Measurements from ENCODE around the gene EHBP1.
"Not testable (repeated sequence)": the region's sequence is repeated elsewhere in the genome, so short reads cannot be mapped to it uniquely, and the experiment has no call there.

EHBP1 gene

DNA sequence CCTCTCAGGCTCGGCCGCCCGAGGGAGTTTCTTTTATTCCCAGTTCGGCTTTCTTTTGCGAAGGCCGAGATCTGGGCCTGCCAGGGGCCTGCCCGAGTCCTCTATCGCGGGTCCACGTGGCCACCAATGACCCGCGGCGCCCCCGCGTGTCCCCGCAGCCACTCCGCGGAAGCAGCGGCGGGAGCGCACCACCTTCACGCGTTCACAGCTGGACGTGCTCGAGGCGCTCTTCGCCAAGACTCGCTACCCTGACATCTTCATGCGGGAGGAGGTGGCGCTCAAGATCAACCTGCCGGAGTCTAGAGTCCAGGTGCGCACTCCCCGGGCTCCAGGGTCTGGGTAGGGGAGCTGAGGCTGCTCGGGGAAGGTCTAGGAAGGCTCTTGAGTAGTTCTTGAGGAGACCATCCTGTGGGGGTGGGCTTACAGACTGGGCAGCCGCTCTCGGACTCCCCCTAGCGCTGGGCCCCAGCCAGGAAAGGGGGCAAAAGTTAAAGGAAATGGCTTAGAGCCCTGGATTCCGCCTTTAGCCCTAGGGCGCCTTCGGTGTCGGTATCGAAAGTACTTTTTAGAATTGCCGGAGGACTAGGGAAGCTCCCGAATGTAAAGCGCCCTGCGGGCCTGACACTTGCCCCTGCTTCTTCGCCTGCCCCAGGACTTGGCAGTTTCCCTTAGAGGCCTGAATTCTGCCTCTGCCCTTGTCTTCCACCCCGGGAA is 348.5 kb downstream of the EHBP1 start:
- no peak for DNase-seq

DNA sequence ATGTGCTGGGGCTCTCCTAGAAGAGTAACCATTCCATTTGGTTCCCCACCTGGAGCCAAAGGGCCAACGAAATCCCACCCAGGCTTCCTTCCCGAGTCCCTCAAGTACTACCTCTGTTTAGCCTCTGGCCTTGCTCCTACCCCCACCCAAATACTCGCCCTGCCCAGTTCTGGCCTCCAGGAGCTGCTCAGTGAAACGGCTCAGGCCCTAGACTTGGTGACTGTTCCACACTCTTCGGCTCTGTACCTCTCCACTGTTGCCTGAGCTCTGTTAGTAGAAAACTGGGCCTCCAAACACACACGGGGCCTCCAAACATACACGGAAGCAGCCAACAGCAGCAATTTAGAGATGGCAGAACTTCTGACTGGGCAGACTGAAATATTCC is 349.3 kb downstream of the EHBP1 start:
- no peak for DNase-seq

GRCh38 chr2:63055226-63056106 is 350.0 kb downstream of the EHBP1 start:
- DNase-seq, result no peak

DNA sequence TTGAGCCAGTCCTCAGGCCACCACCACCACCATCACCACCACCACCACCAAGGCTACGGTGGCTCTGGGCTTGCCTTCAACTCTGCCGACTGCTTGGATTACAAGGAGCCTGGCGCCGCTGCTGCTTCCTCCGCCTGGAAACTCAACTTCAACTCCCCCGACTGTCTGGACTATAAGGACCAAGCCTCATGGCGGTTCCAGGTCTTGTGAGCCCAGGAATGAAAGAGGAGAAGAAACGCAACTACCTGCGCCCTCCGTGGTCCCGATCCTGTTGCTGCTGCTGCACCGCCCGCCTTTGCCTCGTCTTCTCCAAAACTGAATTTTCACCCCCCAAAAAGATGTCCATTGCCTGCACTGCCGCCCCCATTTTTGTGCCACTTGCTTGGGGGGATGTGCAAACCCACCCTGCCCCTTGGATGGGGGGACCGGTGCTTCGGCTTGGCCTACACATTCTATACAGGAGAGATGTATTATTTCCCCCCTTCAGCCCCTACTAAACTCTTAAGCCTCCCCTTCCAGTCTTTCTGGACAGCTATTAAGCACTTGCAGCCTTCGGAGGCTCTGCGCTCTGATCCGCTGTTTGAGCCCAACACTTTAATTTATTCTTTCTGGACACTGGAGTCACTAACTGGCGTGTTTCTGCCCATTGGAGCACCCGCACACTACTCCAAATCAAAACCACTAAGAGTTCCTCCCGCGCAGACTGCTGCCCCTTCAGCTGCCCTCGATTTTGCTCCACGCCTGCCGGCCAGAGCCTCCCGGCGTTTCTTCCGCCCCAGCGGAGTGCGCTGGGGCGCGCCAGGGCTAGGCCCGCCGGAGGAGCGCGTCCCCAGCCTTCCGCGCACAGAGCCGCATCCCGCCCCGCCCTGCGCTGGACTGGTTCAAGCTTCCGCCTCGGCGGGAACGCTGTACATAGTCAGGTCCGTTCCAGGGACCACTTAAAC is 350.9 kb downstream of the EHBP1 start:
- DNase-seq, result no peak

DNA sequence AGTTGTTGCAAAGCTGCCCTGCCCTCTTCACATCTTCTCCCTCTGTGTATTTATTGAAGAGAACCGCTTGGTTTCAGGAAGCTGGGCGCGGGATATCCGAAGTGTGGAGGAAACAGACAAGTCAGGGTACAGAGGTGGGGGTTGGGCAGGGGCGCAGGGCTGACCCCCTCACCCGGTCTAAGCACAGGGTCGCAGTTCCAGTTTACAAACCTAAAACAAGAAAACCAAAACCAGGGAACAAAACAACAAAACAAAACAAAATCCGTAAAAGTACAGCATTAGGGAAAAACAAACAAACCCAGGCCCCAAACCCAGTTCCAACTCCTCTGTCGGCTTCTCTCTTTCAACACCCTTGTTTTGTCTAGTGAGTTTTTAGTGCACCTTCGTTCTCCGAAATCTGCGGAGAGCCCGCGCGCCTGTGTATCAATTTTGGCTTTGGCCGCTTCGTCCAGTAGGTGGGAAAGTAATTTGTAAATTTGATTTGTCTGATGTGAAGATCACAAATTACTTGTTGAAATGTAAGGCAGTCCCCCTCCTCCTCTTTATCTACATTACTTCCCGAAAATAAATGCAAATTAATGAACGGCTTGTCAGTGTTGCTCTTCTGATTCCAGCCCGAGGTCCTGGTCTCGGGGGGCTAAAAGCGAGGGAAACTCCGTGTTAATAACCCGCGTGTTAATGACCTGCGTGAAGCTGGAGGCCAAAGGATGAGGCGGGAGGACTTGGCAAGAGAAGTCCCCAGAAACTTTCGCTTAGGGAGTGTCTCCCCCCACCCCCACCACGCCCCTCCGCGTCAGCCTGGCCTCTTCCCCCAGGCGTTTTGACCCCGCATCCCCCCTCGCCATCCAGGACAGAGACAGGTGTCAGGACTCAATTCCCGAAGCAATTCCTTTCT is 352.0 kb downstream of the EHBP1 start:
- no peak for DNase-seq

DNA sequence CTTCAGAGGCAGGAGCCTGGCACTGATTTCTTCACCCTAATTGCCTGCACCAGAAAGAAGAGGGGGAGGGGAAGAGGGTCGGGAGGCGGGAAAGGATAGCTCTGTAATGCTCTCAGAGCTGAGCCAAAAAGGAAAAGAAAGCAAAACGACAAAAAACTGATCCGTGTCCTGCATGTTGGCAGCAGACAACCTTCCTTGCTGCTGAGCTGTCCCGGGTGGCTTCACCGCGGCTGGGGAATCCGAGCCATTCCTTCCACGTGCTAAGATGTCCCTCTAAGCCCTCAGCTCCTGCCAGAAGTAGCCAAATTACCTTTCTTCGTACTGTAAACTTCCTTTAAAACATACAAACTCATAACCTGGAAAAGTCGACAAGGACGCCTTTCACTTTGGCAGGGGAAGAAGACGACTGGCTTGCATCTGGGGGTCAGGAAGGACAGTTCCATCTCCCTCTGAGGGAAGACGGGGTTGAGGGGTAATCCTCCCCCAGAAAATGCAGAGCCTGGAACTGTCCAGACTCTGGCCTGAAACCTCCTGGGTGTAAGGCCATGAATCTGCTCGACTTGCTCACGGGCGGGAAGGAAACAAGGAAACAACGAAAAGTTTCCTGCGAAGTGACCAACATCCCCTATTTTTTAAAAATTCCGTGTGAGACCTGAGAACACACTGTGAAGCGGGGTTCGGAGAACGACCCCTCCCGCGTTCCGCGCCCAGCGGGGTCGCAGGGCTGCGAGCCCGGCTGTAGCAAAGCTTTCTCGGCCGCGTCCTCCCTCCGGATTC is 352.8 kb downstream of the EHBP1 start:
- no peak for DNase-seq

GRCh38 chr2:63058921-63059792 is 353.6 kb downstream of the EHBP1 start:
- DNase-seq, result no peak

DNA sequence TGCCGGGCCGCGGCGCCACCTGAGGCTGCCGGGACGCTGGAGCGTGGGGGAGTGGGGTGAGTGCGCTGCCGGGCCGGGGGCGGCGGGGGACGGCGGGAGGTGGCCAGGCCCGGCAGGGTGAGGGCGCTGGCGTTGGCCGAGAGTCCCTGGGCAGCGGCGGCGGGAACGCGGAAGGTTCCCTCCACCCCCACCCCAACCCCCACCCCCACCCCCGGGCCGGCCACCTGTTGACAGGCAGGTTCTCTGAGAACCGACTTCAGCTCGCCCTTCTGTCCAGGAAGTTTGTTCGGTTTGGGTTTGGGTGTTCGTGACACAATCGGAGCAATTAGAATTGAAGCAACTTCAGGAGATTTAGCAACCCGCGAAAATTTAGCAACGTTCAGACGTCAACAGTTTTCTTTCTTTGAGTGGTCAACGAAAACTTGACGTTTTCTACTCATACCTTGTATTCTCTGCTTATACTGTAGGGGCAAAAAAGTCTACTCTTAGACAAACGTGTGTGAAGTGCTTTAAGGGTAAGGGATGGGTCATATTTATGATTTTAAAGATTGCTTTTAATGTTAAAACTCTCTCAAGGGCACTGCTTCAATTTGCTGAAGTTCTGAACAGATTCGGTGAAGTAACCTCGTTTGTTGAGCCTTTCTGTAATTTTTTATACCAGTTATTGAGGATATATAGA is 354.4 kb downstream of the EHBP1 start:
- no peak for DNase-seq

DNA sequence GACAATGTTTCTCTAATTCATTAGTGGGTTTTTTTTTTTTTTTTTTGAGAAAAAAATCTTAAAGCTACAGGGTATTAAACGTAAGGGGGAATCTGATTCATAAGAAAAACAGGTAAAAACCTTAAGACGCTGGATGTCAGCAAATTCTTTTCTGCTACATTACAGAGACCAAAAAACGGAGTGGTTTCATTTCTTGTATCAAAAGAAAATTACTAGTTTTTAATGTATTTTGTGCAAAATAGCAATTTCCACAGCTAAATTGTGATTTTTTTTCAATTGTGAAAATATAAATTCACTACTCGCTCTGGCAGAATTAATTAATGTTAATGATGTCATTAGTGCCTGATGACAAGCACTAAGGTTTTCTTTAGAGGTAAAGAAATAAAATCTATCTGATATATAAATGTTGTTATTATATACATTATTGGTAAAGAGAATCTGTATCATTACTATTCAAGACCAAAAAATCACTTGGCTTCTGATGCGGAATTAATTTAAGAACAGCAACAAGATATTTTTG is 355.0 kb downstream of the EHBP1 start:
- DNase-seq, result no peak

DNA sequence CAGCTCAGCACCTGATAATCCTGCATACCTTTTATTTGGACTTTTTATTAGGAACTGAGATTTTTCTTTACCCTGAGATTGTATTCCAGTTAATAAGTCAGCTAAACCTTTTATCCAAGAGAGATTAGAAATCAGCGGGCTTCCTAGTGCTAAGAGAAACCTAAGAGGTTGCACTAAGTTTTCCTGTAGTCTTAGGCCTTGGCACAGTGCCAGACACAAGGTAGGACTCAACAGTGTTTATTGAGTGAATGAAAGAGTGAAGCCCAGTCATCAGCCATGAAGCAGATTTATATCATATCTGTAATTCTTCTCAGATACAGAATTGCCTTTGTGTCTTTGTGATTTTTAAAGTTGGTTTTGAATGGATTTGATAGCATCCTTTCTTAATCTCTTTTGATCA is 358.7 kb downstream of the EHBP1 start:
- DNase-seq, result no peak

DNA sequence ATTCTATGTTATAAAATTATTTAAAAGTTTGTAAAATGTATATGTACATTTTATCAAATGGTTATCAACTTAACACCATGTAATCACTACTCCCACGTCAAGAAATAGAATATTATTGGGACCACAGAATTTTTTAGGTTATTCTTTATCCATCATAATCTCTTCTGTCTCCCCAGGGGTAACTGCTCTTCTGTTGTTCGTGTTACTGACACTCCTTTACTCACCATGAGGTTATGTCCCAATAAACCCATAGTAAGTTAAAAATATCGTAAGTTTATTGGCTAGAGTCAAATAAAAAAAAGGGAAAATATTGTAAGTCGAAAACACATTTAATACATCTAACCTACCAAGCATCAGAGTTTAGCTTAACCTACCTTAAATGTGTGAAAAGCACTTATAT is 359.1 kb downstream of the EHBP1 start:
- no peak for DNase-seq

- no peak for DNase-seq
Measured at GRCh38 chr2:63066265-63066664, 360.8 kb downstream of the EHBP1 start.

GRCh38 chr2:63066838-63067237 is 361.3 kb downstream of the EHBP1 start:
- DNase-seq, result no peak

GRCh38 chr2:63071664-63072063 is 366.2 kb downstream of the EHBP1 start:
- no peak for DNase-seq

DNA sequence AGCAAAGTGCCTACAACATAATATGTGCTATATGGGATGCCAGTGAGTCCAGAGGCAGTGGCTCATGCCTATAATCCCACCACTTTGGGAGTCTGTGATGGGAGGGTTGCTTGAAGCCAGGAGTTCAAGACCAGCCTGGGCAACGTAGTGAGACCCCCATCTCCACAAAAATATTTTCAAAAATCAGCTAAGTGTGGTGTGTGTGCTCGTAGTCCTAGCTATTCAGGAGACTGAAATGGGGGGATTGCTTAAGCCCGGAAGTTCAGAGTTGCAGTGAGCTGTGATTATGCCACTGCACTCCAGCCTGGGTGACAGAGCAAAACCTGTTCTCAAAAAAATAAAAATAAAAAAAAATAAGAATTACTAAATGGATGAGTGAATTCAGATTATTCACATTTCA is 368.5 kb downstream of the EHBP1 start:
- no peak for DNase-seq

GRCh38 chr2:63074399-63074798 is 368.9 kb downstream of the EHBP1 start:
- not testable (repeated sequence) for DNase-seq

- no peak for DNase-seq
Measured at GRCh38 chr2:63078852-63079606, 373.5 kb downstream of the EHBP1 start.

- DNase-seq, result no peak
Measured at GRCh38 chr2:63081404-63081803, 375.9 kb downstream of the EHBP1 start.

GRCh38 chr2:63086687-63087086 is 381.2 kb downstream of the EHBP1 start:
- no peak for DNase-seq
